GM19463 (cell line): ENCODE results near the gene HIVEP3.

Experiments
- ATAC-seq: cut with Tn5 transposase; IDR thresholded peaks from one replicate; pipeline ENCODE4 v1.9.1; 2021; ENCODE audit warnings: mild to moderate bottlenecking, moderate library complexity; ENCODE audit not compliant: unreplicated experiment

The HIVEP3 gene

DNA sequence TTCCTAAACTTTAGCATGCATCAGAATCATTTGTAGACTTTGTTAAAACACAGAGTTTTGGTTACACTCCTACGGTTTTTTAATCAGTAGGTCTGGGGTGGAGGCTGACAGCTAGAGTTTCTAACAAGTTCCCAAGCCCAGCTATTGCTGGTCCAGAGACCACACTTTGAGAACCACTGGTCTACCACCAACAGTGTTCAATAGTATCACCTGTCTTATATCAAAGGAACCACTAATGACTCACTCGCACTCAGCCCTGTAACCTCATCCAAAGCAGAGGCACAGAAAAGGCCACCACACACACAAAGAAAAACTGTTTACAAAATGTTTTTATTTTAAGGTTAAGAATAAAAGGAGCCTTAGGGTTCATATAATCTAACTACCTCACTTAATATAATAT, 68.7 kb downstream of the HIVEP3 start:
- ATAC-seq: no peak

DNA sequence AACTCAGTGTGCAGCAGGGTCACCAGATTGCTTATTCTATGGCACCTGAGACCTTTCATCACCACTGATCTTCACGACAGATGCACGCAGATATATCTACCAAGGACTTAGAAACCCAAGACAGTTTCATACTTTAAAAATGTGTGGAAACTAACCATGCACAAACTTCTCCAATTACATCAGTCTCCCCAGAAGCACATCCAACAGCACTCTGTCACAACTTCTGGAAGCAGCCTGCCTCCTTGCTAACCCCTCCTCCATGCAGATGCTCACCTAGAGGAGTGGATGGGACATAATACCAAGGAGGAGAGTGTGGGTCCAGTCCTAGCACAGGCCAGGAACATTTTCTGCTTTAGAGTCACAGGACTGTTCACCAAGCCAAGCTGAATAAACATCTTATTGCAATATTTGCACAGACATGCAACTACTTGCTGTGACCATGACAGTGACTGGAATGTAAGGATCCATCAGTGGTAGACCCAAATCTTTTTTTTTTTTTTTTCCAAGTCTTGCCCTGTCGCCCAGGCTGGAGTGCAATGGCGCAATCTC, 69.4 kb downstream of the HIVEP3 start:
- no peak for ATAC-seq

DNA sequence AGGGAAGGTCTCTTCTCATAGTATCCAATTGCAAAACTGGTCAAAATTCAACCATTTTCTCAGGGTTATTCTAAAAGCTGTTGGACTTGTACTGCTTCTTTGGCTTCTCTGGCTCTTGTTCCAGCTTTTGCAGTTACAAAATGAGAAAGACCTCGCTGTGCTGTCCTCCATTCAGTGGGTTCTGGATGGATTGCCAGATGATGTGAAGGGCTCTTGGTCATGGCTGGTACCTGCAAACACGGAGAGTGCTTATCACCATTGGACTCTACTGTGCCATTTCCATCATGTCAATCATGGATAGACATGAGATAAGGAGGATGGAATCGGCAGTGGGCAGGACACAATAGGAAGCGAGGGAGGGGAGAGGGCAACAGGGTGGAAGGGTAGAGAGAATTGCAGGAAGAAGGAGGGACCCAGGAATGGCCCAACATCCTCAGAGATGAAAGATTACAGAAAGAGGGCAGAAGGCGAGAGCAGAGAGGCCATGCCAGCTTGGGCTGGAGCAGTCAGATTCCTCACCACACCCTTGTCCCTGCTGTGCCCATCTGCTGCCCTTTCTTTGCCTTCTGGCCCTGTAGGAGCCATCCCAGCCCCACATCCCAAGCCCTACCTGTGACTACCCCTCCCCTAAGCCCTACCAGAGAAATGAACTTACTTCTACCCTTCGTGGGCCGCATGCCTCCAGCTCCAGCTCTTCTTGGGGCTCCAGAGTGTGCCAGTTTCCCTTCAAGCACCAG, 70.3 kb downstream of the HIVEP3 start:
- ATAC-seq: no peak

DNA sequence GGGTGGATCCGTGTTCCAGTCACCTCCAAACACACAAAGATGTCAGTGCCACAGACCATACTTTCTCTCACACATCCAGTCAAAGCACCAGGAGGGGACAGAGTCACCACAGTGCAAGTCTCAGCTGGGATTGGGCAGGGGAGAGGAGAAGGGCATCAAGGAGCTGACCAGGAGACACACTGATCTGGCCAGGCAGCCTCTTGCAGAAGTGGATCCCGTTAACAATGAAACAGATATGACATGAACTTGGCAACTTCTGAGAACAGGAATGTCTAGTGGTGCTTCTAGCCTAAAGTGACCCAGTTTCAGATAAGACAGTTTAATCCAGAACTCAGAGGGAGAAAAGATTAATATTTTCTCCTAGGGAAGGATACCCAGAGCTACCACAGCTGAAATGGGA, 71.0 kb downstream of the HIVEP3 start:
- ATAC-seq: no peak

DNA sequence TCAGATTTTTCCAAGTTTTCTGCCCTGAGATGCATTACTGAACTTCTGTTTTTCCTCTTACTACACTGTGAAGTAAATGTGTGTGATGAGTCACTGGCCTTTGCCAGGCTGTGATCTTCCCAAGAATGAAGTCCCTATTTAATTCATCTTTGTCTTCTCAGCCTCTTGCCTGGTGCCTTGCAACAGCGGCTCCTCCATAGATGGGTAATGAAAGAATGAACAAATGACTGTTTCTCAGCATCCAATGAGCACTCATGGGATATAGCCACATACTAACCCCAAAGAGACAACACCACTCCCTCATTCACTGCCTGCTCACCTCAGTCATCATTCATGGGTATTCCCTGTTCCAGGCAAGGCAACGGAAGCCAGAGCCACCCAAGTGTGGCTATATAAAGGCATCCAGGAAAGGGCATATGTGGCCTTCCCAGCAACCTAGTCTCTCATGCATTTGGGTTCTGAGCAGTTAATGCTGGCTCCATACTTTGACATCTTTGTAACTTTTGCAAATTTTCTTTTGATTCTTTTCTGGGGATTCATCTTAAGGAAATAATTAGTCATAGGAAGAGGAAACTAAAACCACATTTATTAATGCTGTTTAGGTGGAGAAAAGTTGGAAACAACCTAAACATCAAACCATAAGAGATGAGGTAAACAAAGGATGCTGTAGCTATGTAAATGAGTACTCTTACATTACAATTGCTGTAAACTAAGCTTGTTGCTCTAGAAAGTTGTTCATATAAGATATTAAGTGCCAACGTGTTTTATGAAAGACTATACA, 71.9 kb downstream of the HIVEP3 start:
- no peak for ATAC-seq

DNA sequence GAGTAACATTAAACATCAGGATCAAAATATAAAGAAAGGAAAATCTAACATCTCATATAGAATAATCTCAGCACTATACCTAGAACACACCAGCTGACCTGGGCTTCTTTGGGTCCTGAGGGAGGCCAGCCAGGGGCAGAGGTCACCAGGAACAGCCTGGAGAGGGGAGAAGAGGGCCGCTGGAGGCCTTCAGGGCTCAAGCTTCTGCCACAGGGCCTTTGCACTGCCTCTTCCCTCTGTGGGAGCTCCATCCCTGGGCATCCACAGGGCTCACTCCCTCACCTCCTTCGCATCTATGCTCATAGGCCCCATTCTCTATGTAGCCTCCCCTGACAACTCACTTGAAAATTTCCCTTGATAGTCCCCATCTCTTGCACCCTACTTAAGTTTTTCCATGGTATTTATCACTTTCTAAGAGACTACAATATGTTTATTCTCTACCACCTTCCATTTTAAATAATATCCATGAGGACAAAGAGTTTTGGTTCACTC, 73.9 kb downstream of the HIVEP3 start:
- no peak for ATAC-seq

DNA sequence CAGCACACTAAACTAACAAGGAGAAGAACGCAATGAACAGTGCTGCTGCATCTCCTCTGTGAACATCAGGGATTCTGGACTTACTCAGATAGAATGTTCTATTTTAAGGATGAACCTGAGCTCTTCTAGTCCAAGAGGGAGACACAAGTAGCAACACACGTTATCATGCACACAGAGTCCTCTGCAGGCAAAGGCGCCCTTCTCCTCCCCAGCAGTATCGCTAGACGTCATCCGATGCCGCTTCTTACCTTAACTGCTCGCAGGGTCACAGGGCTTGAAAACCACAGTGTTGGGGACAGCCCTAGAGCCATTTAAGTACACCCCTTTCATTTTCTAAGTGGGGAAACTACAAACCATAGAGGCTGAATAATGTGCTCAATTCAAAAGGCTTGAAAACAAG, 74.5 kb downstream of the HIVEP3 start:
- no peak for ATAC-seq

DNA sequence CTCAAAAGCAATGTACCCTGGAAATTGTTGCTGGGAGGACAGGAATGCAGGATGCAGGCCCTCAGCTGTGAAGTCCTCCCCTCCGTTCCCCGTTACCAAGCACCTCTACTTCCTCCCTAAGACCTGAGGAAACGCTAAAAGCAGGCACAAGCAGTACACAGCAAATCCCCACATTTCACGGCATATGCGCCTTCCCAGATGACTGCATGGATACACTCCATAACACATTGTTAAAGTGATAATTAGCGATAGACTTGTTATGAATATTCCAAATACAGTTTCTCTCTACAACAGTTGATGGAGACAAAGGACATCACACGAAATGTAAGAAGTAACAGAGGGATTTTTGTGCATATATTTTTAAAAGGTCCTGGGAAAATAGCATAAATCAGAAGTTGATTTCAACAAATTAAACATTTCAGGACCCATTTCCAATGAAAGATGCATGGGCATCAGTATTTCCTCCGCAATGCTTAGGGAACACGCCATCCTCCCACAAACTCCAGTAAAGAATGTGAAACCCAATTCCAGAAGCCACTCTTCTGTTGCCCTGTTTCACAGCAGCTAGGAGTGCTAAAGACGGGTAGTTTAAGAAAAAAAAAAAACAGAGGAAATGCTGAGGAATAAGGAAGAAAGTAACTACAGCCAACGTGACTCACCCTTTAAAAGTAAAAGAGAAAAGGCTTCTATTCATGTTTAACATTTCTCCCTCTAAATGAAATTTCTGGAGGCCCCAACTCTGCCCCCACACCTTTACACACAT, 75.5 kb downstream of the HIVEP3 start:
- ATAC-seq: no peak

DNA sequence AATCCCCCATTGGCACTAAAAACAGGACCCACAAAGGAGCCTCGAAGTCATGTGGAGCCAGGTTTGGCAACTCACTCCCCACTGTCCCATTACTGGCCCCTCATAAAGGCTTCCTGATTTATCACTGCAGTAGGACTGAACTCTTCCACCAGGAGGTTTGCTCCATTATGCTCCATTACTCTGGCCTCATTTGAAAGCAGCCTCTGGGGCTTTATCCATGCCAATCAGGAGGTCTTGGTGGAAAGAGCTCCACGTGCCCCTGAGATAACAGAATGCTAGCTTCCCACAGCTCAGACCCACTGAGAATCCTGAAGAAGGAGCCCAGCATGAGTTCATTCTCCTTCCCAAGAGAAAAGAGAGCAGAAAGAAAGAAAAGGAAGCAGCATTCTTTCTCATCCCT, 76.4 kb downstream of the HIVEP3 start:
- ATAC-seq: no peak

DNA sequence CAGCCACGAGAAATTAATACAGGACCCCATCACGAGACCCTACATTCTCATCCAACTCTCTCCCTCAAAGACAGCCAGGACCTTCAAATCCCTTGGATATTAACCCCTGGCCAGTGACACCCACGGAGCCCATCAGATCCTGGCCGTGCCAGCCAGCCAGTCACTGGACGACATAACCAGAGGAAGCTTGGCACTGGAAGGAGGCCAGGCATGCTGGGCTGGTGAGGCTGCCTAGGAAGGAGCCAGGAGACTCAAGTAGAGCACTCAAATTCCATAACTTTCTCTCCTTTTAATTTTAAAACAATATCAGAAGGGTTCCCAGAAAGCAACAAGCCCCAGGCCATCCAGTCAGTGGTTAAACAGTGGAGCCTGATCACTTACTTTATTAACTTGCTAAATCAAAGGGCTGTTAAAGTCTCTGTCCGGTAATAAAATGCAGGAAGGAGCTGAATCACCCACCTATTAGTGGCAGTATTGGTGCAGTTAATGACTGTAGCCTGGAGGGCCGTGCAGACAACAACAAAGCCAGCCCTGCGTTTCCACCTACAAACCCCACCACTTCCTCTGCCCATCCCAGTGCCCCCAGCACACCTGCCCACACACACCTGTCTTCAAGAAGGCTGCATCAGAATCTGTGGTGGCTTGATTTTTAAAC, 78.0 kb downstream of the HIVEP3 start:
- no peak for ATAC-seq

DNA sequence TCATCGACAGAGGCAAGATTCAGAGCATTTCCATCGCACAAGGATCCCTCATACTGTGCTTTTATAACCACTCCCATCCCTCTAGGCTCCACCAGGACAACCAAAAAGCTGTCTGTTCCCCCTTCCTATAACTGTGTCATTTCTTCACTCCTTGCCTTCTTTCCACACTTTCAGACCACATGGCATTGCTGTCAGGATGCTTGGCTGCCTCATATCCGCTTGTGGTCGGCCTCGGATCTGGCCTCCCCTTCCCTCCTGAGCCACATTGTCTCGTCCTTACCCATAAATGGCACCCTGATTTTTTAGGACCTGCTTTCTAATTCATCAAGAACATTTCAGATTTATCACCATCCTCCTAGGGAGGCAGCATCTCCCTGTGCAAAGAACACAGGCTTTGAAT, 80.5 kb downstream of the HIVEP3 start:
- ATAC-seq: no peak

DNA sequence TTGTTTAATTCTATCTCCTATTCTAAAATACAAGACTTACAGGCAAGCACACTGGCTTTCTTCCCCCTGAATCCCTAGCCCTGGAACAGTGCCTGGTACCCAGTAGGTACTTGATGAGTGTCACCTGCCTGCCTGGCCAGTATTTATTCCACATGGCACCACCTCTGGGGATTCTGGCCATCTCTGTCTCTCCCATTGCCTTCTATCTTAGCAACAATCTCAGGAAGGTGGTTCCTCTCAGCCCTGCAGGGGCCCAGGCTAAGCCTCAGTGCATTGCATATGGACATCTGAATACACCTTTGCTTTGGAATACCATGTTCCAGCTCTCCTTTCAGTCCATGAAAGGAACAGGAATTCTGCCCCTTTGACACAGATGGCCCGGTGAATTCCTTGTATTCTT, 81.0 kb downstream of the HIVEP3 start:
- ATAC-seq: no peak

DNA sequence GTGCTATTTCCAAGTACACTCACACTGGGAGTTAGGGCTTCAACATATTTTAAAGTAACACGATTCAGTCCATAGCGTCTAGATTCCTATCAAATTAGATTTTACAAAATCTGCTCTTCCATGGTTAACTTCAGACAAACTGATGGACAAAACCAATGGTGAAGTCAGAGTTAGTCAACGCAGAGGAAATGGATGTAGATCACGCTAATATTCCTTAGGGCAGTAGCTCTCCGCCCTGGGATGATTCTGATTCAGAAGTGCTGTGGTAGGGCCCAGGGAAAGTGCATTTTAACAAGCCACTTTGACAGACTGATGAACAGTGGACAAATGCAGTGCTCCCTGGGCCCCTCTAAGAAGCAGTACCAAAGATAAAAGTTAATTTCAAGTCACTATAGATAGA, 83.2 kb downstream of the HIVEP3 start:
- no peak for ATAC-seq

DNA sequence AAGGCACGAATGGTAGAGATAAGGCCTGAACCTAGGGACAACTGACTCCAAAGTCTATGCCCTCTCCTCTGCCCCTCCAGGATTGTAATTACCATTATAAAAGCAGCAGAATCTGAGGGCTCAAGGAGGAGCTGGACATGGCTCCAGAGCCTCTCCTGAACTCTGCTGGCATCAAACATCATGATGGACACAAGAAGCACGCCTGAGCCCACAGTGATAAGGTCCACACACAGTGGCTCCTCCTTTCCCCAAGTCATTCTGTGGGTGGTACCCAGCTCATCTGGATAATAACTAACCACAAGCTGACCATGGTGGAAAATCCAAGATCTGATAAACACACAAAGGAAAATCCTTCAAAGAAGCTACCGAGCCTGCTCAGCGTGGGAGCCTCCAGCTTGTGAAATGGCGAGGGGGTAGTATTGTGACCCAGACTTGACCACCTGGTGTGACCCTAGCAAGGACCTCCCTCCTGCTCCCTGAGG, 85.2 kb downstream of the HIVEP3 start:
- no peak for ATAC-seq

DNA sequence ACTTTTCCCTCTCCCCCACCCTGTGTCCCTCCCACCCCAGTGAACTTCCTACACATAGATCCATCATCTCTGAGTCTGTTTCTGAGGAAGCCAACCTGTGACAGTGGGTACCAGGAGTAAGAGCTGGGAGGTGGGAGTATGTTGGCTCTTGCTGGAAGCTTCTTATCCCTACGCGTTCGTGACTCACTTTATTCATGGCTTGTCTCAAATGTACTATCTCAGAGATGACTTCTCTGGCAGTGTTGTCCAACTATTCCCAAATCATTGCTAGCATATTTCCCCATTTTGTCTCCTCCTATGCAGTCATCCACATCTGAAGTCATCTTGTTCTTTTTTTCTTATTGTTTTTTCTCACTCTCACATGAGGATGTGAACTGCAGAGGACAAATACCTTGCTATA, 88.0 kb downstream of the HIVEP3 start:
- no peak for ATAC-seq

DNA sequence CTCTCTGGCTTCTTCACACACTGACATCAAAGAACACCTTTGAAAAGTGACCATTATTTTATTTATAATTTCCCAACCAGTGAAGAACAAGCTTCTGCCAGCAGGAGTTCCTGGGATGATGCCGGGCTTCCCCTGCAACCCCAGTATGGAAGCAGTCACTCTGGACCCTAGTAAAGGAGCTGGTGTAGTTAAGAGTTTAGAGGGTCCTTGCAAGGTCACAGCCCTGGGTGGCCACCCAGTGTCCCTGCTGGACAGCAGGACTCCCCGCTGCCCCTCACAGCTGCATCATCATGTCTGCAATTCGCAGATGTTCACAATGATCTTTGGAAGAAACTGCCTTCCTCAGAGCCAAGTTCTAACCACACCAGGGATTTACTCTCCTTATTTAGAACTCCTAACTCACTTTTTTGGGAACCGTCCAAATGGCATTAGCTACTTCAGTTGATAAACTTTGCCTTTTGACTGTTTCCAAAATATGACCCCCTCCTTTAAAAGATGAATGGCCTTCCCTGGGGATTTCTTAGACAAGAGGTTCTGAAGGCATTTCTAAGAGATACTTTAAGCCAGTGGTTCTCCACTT, 90.6 kb downstream of the HIVEP3 start:
- no peak for ATAC-seq

DNA sequence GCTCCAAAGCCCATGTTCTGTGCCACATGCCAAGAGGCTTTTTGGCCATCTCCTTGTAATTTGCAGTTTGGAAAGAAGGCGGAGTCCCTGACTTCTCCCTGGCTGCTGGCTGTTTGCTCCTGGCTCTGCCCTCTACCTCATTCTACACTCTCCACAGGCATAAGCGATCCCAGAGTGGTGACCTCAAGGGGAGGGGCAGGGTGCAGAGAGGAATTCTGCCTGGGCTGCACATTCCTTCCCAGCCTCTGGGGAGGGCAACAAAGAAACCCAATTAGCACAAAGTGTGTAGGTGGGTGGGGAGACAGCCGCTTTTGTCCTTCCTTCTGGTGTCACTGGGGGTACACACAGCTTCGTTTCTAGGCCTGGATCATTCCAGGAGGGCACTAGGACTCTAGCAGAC, 95.3 kb downstream of the HIVEP3 start:
- ATAC-seq: no peak

DNA sequence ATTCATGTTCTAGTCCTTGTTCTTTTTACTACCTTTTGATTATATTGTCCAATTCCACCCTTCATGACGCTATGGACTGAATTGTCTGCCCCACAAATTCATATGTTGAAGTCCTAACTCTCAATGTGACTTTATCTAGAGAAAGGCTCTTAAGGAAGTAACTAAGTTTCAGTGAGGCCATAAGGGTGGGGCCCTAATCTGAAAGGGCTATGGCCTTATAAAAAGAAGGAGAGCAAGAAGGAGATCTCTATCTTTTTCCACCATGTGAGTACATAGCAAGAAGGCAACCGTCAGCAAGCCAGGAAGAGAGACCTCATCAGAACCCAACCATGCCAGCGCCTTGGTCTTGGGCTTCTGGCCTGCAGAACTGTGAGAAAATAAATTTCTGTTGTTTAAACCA, 95.9 kb downstream of the HIVEP3 start:
- no peak for ATAC-seq

DNA sequence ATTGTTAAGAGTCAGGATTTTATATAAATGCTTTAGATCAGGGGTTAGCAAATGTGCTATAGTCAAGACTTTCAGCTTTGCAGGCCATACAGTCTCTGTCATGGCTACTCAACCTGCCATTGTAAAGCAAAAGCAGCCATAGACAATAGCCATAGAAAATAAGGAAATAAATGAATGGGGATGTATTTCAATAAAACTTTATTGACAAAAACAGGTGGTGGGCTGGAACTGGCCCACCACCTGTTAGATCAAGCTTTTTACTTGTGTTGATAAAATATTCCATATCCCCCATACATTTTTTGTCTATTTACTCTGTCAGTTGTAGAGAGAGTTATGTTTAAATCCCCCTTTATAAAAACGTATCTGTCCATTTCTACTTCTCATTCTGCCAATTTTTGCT, 98.9 kb downstream of the HIVEP3 start:
- ATAC-seq: no peak

DNA sequence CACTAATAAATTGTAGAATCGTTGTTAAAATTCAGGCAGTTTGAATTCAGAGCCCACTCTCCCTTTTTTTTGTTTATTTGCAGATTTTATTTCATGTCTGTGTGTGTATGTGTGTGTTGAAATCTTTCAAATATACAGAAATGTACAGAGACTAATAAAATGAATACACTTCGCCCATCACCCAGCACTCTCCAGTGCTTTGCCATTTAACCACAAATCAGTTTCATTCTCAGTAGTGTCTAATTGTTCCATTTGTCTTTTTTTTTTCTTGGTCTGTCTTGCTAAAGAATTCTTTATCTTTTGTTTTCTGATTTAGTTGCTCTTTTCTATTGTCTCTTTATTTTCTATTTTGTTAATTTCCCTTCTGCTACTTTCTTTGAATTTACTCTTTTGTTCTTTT, 99.7 kb downstream of the HIVEP3 start:
- no peak for ATAC-seq
